OCI-LY1 (cell line): Measurements from ENCODE around the gene ABHD18.

Experiments used
- H2AFZ ChIP-seq: fragments of 200-600 bp; sonication (generic), shearing (Covaris generic); 2 replicates; pipeline ENCODE4 v1.6.0; 2014; ENCODE audit warnings: antibody characterized with exemption, mild to moderate bottlenecking, low read length
- H3F3A ChIP-seq: fragments of 200-600 bp; sonication (generic), shearing (Covaris generic); 2 replicates; pipeline ENCODE4 v1.6.0; 2014; ENCODE audit warnings: mild to moderate bottlenecking, antibody characterized with exemption, low read length, moderate library complexity; ENCODE audit not compliant: insufficient read depth
- H3K27ac ChIP-seq: fragments of 200-600 bp; sonication (generic); 2 replicates; pipeline ENCODE4 v1.5.1; 2014; ENCODE audit warnings: low read length, mixed run types, mild to moderate bottlenecking, low read depth; ENCODE audit not compliant: poor library complexity, severe bottlenecking
- H3K27me3 ChIP-seq: fragments of 200-600 bp; sonication (generic); 2 replicates; pipeline ENCODE4 v1.6.0; 2014; ENCODE audit warnings: antibody characterized with exemption, mild to moderate bottlenecking, low read length, moderate library complexity; ENCODE audit not compliant: insufficient read depth
- H3K36me3 ChIP-seq: fragments of 200-600 bp; sonication (generic); 2 replicates; pipeline ENCODE4 v1.6.1; 2014; ENCODE audit warnings: mild to moderate bottlenecking, antibody characterized with exemption, low read length, moderate library complexity, mixed read lengths; ENCODE audit not compliant: insufficient read depth
- H3K4me1 ChIP-seq: fragments of 200-600 bp; sonication (generic); 2 replicates; pipeline ENCODE4 v1.5.1; 2014; ENCODE audit warnings: mild to moderate bottlenecking, low read length, moderate library complexity; ENCODE audit not compliant: insufficient read depth, severe bottlenecking
- H3K4me2 ChIP-seq: fragments of 200-600 bp; sonication (generic), shearing (Covaris generic); 2 replicates; pipeline ENCODE4 v1.6.1; 2014; ENCODE audit warnings: low read length
- H3K4me3 ChIP-seq: fragments of 200-600 bp; sonication (generic); 2 replicates; pipeline ENCODE4 v1.5.1; 2014; ENCODE audit warnings: low read length, low read depth, mild to moderate bottlenecking, mixed read lengths; ENCODE audit not compliant: poor library complexity, severe bottlenecking
- H3K79me2 ChIP-seq: fragments of 200-600 bp; shearing (Covaris generic); 2 replicates; pipeline ENCODE4 v1.6.1; 2016; ENCODE audit warnings: mixed run types, low read length, mixed read lengths; ENCODE audit not compliant: insufficient read depth
- H3K9ac ChIP-seq: fragments of 200-600 bp; sonication (generic), shearing (Covaris generic); 2 replicates; pipeline ENCODE4 v1.6.1; 2014; ENCODE audit warnings: mild to moderate bottlenecking, low read length, mixed read lengths
- H3K9me2 ChIP-seq: fragments of 200-600 bp; sonication (generic), shearing (Covaris generic); 2 replicates; pipeline ENCODE4 v1.6.1; 2014; ENCODE audit warnings: low read depth, mild to moderate bottlenecking, low read length, mixed read lengths
- H3K9me3 ChIP-seq: fragments of 200-600 bp; shearing (Covaris generic); 2 replicates; pipeline ENCODE4 v1.6.1; 2014; ENCODE audit warnings: low read length, mixed read lengths
- H4K20me1 ChIP-seq: fragments of 200-600 bp; sonication (generic), shearing (Covaris generic); 2 replicates; pipeline ENCODE4 v1.6.0; 2016; ENCODE audit warnings: mild to moderate bottlenecking, low read length; ENCODE audit not compliant: insufficient read depth
- CTCF ChIP-seq: fragments of 200-600 bp; sonication (generic), shearing (Covaris generic); IDR thresholded peaks from 2 replicates; pipeline ENCODE4 v1.5.1; 2017; ENCODE audit warnings: mild to moderate bottlenecking, antibody characterized with exemption, low read length, moderate library complexity, mixed read lengths
- EZH2 ChIP-seq: fragments of 200-600 bp; sonication (generic), shearing (Covaris generic); IDR thresholded peaks from 2 replicates; pipeline ENCODE4 v1.8.0; 2017; ENCODE audit warnings: borderline replicate concordance, mixed run types, mild to moderate bottlenecking, antibody characterized with exemption, low read length, moderate library complexity, mixed read lengths

Gene ABHD18

GRCh38 chr4:127975121-127975770 lies 10.0 kb downstream of the ABHD18 start:
- Histone ChIP-seq H3K9ac (no peak overlapping the region), H3K27ac (no peak overlapping the region), H3K9me2 (no peaks in the 10 kb centered on the region), H3K4me2 (no peak overlapping the region), H3K9me3 (peaks cover 8% of the 10 kb centered on the region; the same call in 1 of the 2 replicates), H3K79me2 (peaks cover 6% of the 10 kb centered on the region; the same call in 1 of the 2 replicates), H3K27me3 (no peaks in the 10 kb centered on the region), H4K20me1 (no peaks in the 10 kb centered on the region), H3K36me3 (peaks cover 31% of the 10 kb centered on the region), H3K4me3 (no peak overlapping the region), H2AFZ (no peak overlapping the region), H3K4me1 (no peaks in the 10 kb centered on the region), H3F3A (no peaks in the 10 kb centered on the region)
- TF ChIP-seq CTCF (no peak), EZH2 (no peak)

GRCh38 chr4:127978930-127979329 lies 13.7 kb downstream of the ABHD18 start:
- no peak for TF ChIP-seq EZH2
- TF ChIP-seq CTCF, result no peak

GRCh38 chr4:127982445-127982844 lies 17.2 kb downstream of the ABHD18 start:
- Histone ChIP-seq H3K4me2 (no peak overlapping the region), H3F3A (no peaks in the 10 kb centered on the region), H3K27ac (no peak overlapping the region), H3K36me3 (peaks cover 33% of the 10 kb centered on the region), H3K9me2 (no peaks in the 10 kb centered on the region), H4K20me1 (no peaks in the 10 kb centered on the region), H3K4me3 (no peak overlapping the region), H3K9ac (no peak overlapping the region), H3K27me3 (no peaks in the 10 kb centered on the region), H3K79me2 (no peaks in the 10 kb centered on the region), H3K9me3 (peaks cover 8% of the 10 kb centered on the region; the same call in 1 of the 2 replicates), H3K4me1 (no peaks in the 10 kb centered on the region), H2AFZ (no peak overlapping the region)
- no peak for TF ChIP-seq CTCF
- TF ChIP-seq EZH2, result no peak

More at GRCh38 chr4:127978930-127979329, 13.7 kb downstream of the ABHD18 start:
- Histone ChIP-seq H3K79me2 (peaks cover 6% of the 10 kb centered on the region; the same call in 1 of the 2 replicates), H3K9me3 (peaks cover 8% of the 10 kb centered on the region; the same call in 1 of the 2 replicates), H3K9me2 (no peaks in the 10 kb centered on the region), H3K27me3 (no peaks in the 10 kb centered on the region), H3K4me2 (no peak overlapping the region), H3K9ac (no peak overlapping the region), H3K4me3 (no peak overlapping the region), H3K27ac (no peak overlapping the region), H3F3A (no peaks in the 10 kb centered on the region), H4K20me1 (no peaks in the 10 kb centered on the region), H3K4me1 (no peaks in the 10 kb centered on the region), H2AFZ (no peak overlapping the region), H3K36me3 (peaks cover 20% of the 10 kb centered on the region)
